ENCODE results near the gene PAIP2.
"Not testable (repeated sequence)": the region's sequence is repeated elsewhere in the genome, so short reads cannot be mapped to it uniquely, and the experiment has no call there.

Gene PAIP2

GRCh38 chr5:139392324-139392677 lies 50.6 kb downstream of the PAIP2 start:
- DNase-seq (ENCODE audit: low spot score): no peak

GRCh38 chr5:139392678-139393496 lies 51.2 kb downstream of the PAIP2 start:
- peak; percentile 93 for DNase-seq (ENCODE audit: low spot score)

- no peak for DNase-seq (ENCODE audit: low spot score)
Measured at GRCh38 chr5:139393497-139394122, 52.0 kb downstream of the PAIP2 start.

- DNase-seq (ENCODE audit: low spot score): no peak
Measured at GRCh38 chr5:139394123-139394653, 52.5 kb downstream of the PAIP2 start.

- no peak for DNase-seq (ENCODE audit: low spot score)
Measured at GRCh38 chr5:139394654-139395566, 53.3 kb downstream of the PAIP2 start, which contains the start of gene PROB1. TSS of gene PROB1 (minus strand) at chr5:139395104. CDS start at chr5:139395081, 23 bp downstream.

GRCh38 chr5:139395844-139396640 lies 54.4 kb downstream of the PAIP2 start:
- no peak for DNase-seq (ENCODE audit: low spot score)

- no peak for DNase-seq (ENCODE audit: low spot score)
Measured at GRCh38 chr5:139396691-139397090, 55.0 kb downstream of the PAIP2 start.

- no peak for DNase-seq (ENCODE audit: low spot score)
Measured at GRCh38 chr5:139397921-139398320, 56.3 kb downstream of the PAIP2 start.

- no peak for DNase-seq (ENCODE audit: low spot score)
Measured at GRCh38 chr5:139399501-139400121, 58.0 kb downstream of the PAIP2 start.

- no peak for DNase-seq (ENCODE audit: low spot score)
Measured at GRCh38 chr5:139401546-139401945, 59.9 kb downstream of the PAIP2 start.

- DNase-seq (ENCODE audit: low spot score): peak; percentile 68
Measured at GRCh38 chr5:139402561-139403158, 61.0 kb downstream of the PAIP2 start.

- DNase-seq (ENCODE audit: low spot score): no peak
Measured at GRCh38 chr5:139403418-139403786, 61.7 kb downstream of the PAIP2 start.

GRCh38 chr5:139403787-139404483 lies 62.3 kb downstream of the PAIP2 start, which contains the start of gene SPATA24:
TSS of gene SPATA24 (minus strand) at chr5:139404089. CDS start at chr5:139404060, 29 bp downstream.
- peak; percentile 97 for DNase-seq (ENCODE audit: low spot score)

GRCh38 chr5:139404484-139404840 lies 62.8 kb downstream of the PAIP2 start:
- DNase-seq (ENCODE audit: low spot score): no peak

GRCh38 chr5:139406963-139407362 lies 65.3 kb downstream of the PAIP2 start:
- no peak for DNase-seq (ENCODE audit: low spot score)

GRCh38 chr5:139407517-139407916 lies 65.9 kb downstream of the PAIP2 start:
- no peak for DNase-seq (ENCODE audit: low spot score)

- no peak for DNase-seq (ENCODE audit: low spot score)
Measured at GRCh38 chr5:139408191-139408590, 66.5 kb downstream of the PAIP2 start.

- DNase-seq (ENCODE audit: low spot score): not testable (repeated sequence)
Measured at GRCh38 chr5:139409116-139409515, 67.5 kb downstream of the PAIP2 start.

- no peak for DNase-seq (ENCODE audit: low spot score)
Measured at GRCh38 chr5:139410121-139410992, 68.7 kb downstream of the PAIP2 start.
